Astrocyte (in vitro differentiated cells and primary cell): ENCODE measurements around the gene LMAN1L. TPM values are rescaled to one million over a fixed set of nuclear protein-coding genes. Genes with fewer than 3 reads are reported as not detected.
A peak's percentile ranks its signal among the peaks of the same experiment; 100 is the strongest.

ENCODE experiments used
- DNase-seq: peaks from one replicate; pipeline ENCODE4 v3.0.0-alpha.2; 2010; ENCODE audit warnings: low read depth
- FAIRE-seq: peaks from 2 replicates; lab custom pipeline; 2011; peaks lifted over from hg19 to GRCh38; lab: Jason Lieb, UNC
- H2AFZ ChIP-seq: 2 replicates; pipeline ENCODE4 v1.6.0; 2012; ENCODE audit warnings: low read depth, low read length, inconsistent platforms
- H3K27ac ChIP-seq: 2 replicates; pipeline ENCODE4 v1.5.1; 2011; ENCODE audit warnings: low read depth, low read length, inconsistent platforms
- H3K27me3 ChIP-seq: 2 replicates; pipeline ENCODE4 v1.6.0; 2011; ENCODE audit warnings: low read length, inconsistent platforms; ENCODE audit not compliant: insufficient read depth
- H3K36me3 ChIP-seq: 2 replicates; pipeline ENCODE4 v1.5.1; 2011; ENCODE audit warnings: low read length, inconsistent platforms; ENCODE audit not compliant: insufficient read depth
- H3K4me1 ChIP-seq: 2 replicates; pipeline ENCODE4 v1.5.1; 2011; ENCODE audit warnings: low read length, inconsistent platforms; ENCODE audit not compliant: insufficient read depth
- H3K4me2 ChIP-seq: 2 replicates; pipeline ENCODE4 v1.6.0; 2012; ENCODE audit warnings: low read length, inconsistent platforms
- H3K4me3 ChIP-seq: 2 replicates; pipeline ENCODE4 v1.5.1; 2011; ENCODE audit warnings: low read depth, mild to moderate bottlenecking, low read length, inconsistent platforms; ENCODE audit not compliant: insufficient read depth
- H3K79me2 ChIP-seq: 2 replicates; pipeline ENCODE4 v1.6.0; 2012; ENCODE audit warnings: mild to moderate bottlenecking, low read length, inconsistent platforms; ENCODE audit not compliant: insufficient read depth
- H3K9ac ChIP-seq: 2 replicates; pipeline ENCODE4 v1.6.0; 2012; ENCODE audit warnings: mild to moderate bottlenecking, low read length, inconsistent platforms
- H3K9me3 ChIP-seq: 2 replicates; pipeline ENCODE4 v1.5.1; 2012; ENCODE audit warnings: low read depth, mild to moderate bottlenecking, low read length, inconsistent platforms; ENCODE audit not compliant: insufficient read depth
- H4K20me1 ChIP-seq: 2 replicates; pipeline ENCODE4 v1.6.0; 2012; ENCODE audit warnings: low read length, inconsistent platforms; ENCODE audit not compliant: insufficient read depth
- H3K27ac Mint-ChIP-seq: one replicate; pipeline ENCODE4 v1.8.0; 2021; ENCODE audit warnings: mild to moderate bottlenecking, mixed read lengths; ENCODE audit not compliant: unreplicated experiment
- H3K27me3 Mint-ChIP-seq: one replicate; pipeline ENCODE4 v1.8.0; 2021; ENCODE audit warnings: low read depth, mixed read lengths; ENCODE audit not compliant: unreplicated experiment
- H3K36me3 Mint-ChIP-seq: one replicate; pipeline ENCODE4 v1.8.0; 2021; ENCODE audit warnings: low read depth, mixed read lengths; ENCODE audit not compliant: unreplicated experiment
- H3K4me1 Mint-ChIP-seq: one replicate; pipeline ENCODE4 v1.8.0; 2021; ENCODE audit warnings: low read depth, mixed read lengths; ENCODE audit not compliant: unreplicated experiment
- H3K4me3 Mint-ChIP-seq: one replicate; pipeline ENCODE4 v1.8.0; 2021; ENCODE audit warnings: mild to moderate bottlenecking, moderate library complexity, mixed read lengths; ENCODE audit not compliant: unreplicated experiment
- H3K9me3 Mint-ChIP-seq: one replicate; pipeline ENCODE4 v1.8.0; 2021; ENCODE audit warnings: mild to moderate bottlenecking, mixed read lengths; ENCODE audit not compliant: unreplicated experiment
- CTCF ChIP-seq: IDR thresholded peaks from 2 replicates; pipeline ENCODE4 v1.5.1; 2011; ENCODE audit warnings: low read depth, mild to moderate bottlenecking, inconsistent platforms, low read length, moderate library complexity; ENCODE audit not compliant: insufficient read depth
- EZH2 ChIP-seq: IDR thresholded peaks from 2 replicates; pipeline ENCODE4 v1.6.1; 2012; ENCODE audit warnings: mild to moderate bottlenecking, low read length, inconsistent platforms; ENCODE audit not compliant: insufficient read depth
- total RNA-seq: library from RNA; stranded (reverse); gene quantifications from 2 replicates; pipeline ENCODE4 v1.2.1, GENCODE V29; 2021

The LMAN1L gene
- total RNA-seq, 1 donor from 2014 or later, result 0.32 TPM

DNA sequence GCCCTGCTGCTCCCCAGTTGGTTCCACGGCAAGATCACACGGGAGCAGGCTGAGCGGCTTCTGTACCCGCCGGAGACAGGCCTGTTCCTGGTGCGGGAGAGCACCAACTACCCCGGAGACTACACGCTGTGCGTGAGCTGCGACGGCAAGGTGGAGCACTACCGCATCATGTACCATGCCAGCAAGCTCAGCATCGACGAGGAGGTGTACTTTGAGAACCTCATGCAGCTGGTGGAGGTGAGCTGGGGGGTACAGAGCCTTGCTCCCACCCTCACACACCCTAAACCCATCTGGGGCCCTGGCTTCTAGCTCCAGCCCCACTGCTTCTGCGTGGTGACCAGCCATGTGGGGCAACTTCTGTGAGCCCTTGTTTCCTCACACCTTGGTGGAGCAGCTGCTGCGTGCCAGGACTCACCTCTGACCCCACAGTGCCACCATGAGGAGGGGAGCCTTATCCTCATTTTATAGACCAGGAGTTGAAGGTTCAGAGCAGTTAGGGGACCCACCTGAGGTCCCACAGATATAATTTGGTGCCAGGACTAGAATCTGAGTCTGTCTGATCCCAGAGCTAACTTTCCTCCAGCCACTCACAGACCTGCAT lies 13.3 kb upstream of the LMAN1L start:
- Mint-ChIP-seq H3K4me3 (no peak overlapping the region), H3K4me1 (peaks cover 6% of the 10 kb centered on the region), H3K9me3 (no peaks in the 10 kb centered on the region), H3K27me3 (no peaks in the 10 kb centered on the region), H3K36me3 (peaks cover 2% of the 10 kb centered on the region), H3K27ac (no peak overlapping the region)
- TF ChIP-seq EZH2 (no peak), CTCF (no peak)
- no peaks in the 10 kb centered on the region for H3K27me3 ChIP-seq
- DNase-seq (no peak), FAIRE-seq (no peak)
- H3K36me3 ChIP-seq, result peaks cover 6% of the 10 kb centered on the region
- H3K79me2 ChIP-seq, result peaks cover 47% of the 10 kb centered on the region
- no peak overlapping the region for H3K4me2 ChIP-seq
- H3K4me3 ChIP-seq, result no peak overlapping the region
- H3K4me1 ChIP-seq, result no peaks in the 10 kb centered on the region
- no peak overlapping the region for H3K9ac ChIP-seq
- no peak overlapping the region for H2AFZ ChIP-seq
- H3K27ac ChIP-seq, result no peak overlapping the region
- peaks cover 63% of the 10 kb centered on the region for H4K20me1 ChIP-seq
- H3K9me3 ChIP-seq, result no peaks in the 10 kb centered on the region

GRCh38 chr15:74799856-74800558 lies 12.6 kb upstream of the LMAN1L start:
- H4K20me1 ChIP-seq, result peaks cover 57% of the 10 kb centered on the region

More at GRCh38 chr15:74799856-74800558, 12.6 kb upstream of the LMAN1L start:
- Mint-ChIP-seq H3K27me3 (no peaks in the 10 kb centered on the region), H3K36me3 (peaks cover 4% of the 10 kb centered on the region), H3K9me3 (no peaks in the 10 kb centered on the region), H3K27ac (no peak overlapping the region), H3K4me3 (no peak overlapping the region), H3K4me1 (peaks cover 1% of the 10 kb centered on the region)
- no peaks in the 10 kb centered on the region for H3K27me3 ChIP-seq
- H2AFZ ChIP-seq, result no peak overlapping the region
- no peak for FAIRE-seq
- no peak overlapping the region for H3K9ac ChIP-seq
- no peaks in the 10 kb centered on the region for H3K9me3 ChIP-seq
- H3K4me2 ChIP-seq, result no peak overlapping the region
- H3K79me2 ChIP-seq, result peaks cover 40% of the 10 kb centered on the region
- DNase-seq, result no peak
- H3K4me1 ChIP-seq, result no peaks in the 10 kb centered on the region
- TF ChIP-seq EZH2 (no peak), CTCF (peak; percentile 77)
- peaks cover 6% of the 10 kb centered on the region for H3K36me3 ChIP-seq
- no peak overlapping the region for H3K4me3 ChIP-seq
- H3K27ac ChIP-seq, result no peak overlapping the region
